A673 (cell line): ENCODE measurements around the gene CRB1.

Experiments used
- EZH2 ChIP-seq: fragments of 200-600 bp; sonication (generic); IDR thresholded peaks from 2 replicates; pipeline ENCODE4 v1.6.1; 2017; ENCODE audit warnings: borderline replicate concordance, low read depth, mild to moderate bottlenecking, mixed read lengths, antibody characterized with exemption, low read length; ENCODE audit not compliant: poor library complexity, severe bottlenecking
- TF ChIP-seq, protein P1 (sequence below): fragments of 300-800, 200-600 bp; sonication (generic); conservative IDR thresholded peaks from 2 replicates; pipeline ENCODE4 v1.5.1; 2017; ENCODE audit warnings: low read depth, mild to moderate bottlenecking, antibody characterized with exemption, low read length, moderate library complexity, mixed read lengths

GRCh38 chr1:197313713-197314112 is 45.7 kb downstream of the CRB1 start:
- TF ChIP-seq, protein P1, sequence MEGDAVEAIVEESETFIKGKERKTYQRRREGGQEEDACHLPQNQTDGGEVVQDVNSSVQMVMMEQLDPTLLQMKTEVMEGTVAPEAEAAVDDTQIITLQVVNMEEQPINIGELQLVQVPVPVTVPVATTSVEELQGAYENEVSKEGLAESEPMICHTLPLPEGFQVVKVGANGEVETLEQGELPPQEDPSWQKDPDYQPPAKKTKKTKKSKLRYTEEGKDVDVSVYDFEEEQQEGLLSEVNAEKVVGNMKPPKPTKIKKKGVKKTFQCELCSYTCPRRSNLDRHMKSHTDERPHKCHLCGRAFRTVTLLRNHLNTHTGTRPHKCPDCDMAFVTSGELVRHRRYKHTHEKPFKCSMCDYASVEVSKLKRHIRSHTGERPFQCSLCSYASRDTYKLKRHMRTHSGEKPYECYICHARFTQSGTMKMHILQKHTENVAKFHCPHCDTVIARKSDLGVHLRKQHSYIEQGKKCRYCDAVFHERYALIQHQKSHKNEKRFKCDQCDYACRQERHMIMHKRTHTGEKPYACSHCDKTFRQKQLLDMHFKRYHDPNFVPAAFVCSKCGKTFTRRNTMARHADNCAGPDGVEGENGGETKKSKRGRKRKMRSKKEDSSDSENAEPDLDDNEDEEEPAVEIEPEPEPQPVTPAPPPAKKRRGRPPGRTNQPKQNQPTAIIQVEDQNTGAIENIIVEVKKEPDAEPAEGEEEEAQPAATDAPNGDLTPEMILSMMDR, result no peak
- TF ChIP-seq EZH2, result no peak
